HUES64 (cell line): ENCODE results near the gene PARP9.

Source experiments
- H3K27ac ChIP-seq: 2 replicates; pipeline ENCODE4 v1.7.0; 2013; ENCODE audit warnings: low read depth, low read length, inconsistent platforms
- H3K27me3 ChIP-seq: 2 replicates; pipeline ENCODE4 v1.6.1; 2013; ENCODE audit warnings: mild to moderate bottlenecking, low read length; ENCODE audit not compliant: insufficient read depth
- H3K36me3 ChIP-seq: 2 replicates; pipeline ENCODE4 v1.6.1; 2013; ENCODE audit warnings: mild to moderate bottlenecking, low read length; ENCODE audit not compliant: insufficient read depth
- H3K4me1 ChIP-seq: 2 replicates; pipeline ENCODE4 v1.6.1; 2013; ENCODE audit warnings: mild to moderate bottlenecking, low read length, moderate library complexity; ENCODE audit not compliant: insufficient read depth
- H3K4me3 ChIP-seq: 2 replicates; pipeline ENCODE4 v1.5.1; 2013; ENCODE audit warnings: mild to moderate bottlenecking, low read length, moderate library complexity
- H3K9ac ChIP-seq: 2 replicates; pipeline ENCODE4 v1.6.1; 2013; ENCODE audit warnings: mild to moderate bottlenecking, low read depth, low read length
- H3K9me3 ChIP-seq: 2 replicates; pipeline ENCODE4 v1.6.1; 2013; ENCODE audit warnings: low read depth, low read length; ENCODE audit not compliant: insufficient read depth
- WGBS: fragments of 150-250, 120-280 bp; methylation state at CpG from one replicate; pipeline ENCODE4 v1.1.7; 2013; ENCODE audit warnings: missing lambda C conversion rate; 5-methylcytosine and 5-hydroxymethylcytosine counted together

Gene PARP9

GRCh38 chr3:122555275-122556071, 8.6 kb downstream of the PARP9 start:
- Histone ChIP-seq H3K9me3 (no peaks in the 10 kb centered on the region), H3K4me3 (no peak overlapping the region), H3K9ac (no peak overlapping the region), H3K4me1 (peaks cover 12% of the 10 kb centered on the region; the same call in 1 of the 2 replicates), H3K27me3 (no peaks in the 10 kb centered on the region), H3K27ac (no peak overlapping the region), H3K36me3 (no peaks in the 10 kb centered on the region)
- 81% methylated on average over 6 of the region's 6 CpGs for WGBS

- Histone ChIP-seq H3K9me3 (no peaks in the 10 kb centered on the region), H3K36me3 (no peaks in the 10 kb centered on the region), H3K9ac (no peak overlapping the region), H3K27me3 (no peaks in the 10 kb centered on the region), H3K4me1 (no peaks in the 10 kb centered on the region), H3K4me3 (no peak overlapping the region), H3K27ac (no peak overlapping the region)
- WGBS, result 91% methylated on average over 1 of the region's 3 CpGs
These were observed 10.9 kb downstream of the PARP9 start for GRCh38 chr3:122553171-122553570.

- H3K9ac ChIP-seq, result no peak overlapping the region
- H3K9me3 ChIP-seq, result no peaks in the 10 kb centered on the region
- no peaks in the 10 kb centered on the region for H3K4me1 ChIP-seq
- no peak overlapping the region for H3K4me3 ChIP-seq
- no peaks in the 10 kb centered on the region for H3K36me3 ChIP-seq
- H3K27ac ChIP-seq, result no peak overlapping the region
- H3K27me3 ChIP-seq, result no peaks in the 10 kb centered on the region
- 94% methylated on average over 1 of the region's 1 CpG for WGBS
These were observed 15.5 kb downstream of the PARP9 start for GRCh38 chr3:122548619-122549018.

- Histone ChIP-seq H3K9me3 (no peaks in the 10 kb centered on the region), H3K36me3 (no peaks in the 10 kb centered on the region), H3K27ac (no peak overlapping the region), H3K4me3 (no peak overlapping the region), H3K27me3 (no peaks in the 10 kb centered on the region), H3K9ac (no peak overlapping the region), H3K4me1 (no peaks in the 10 kb centered on the region)
- WGBS, result 94% methylated on average over 3 of the region's 3 CpGs
These were observed 16.0 kb downstream of the PARP9 start for GRCh38 chr3:122548076-122548475.

GRCh38 chr3:122546151-122546550, 17.9 kb downstream of the PARP9 start:
- H3K36me3 ChIP-seq, result no peaks in the 10 kb centered on the region
- H3K9ac ChIP-seq, result no peak overlapping the region
- no peaks in the 10 kb centered on the region for H3K27me3 ChIP-seq
- 90% methylated on average over 5 of the region's 5 CpGs for WGBS
- no peaks in the 10 kb centered on the region for H3K9me3 ChIP-seq
- H3K4me3 ChIP-seq, result no peak overlapping the region
- no peak overlapping the region for H3K27ac ChIP-seq
- H3K4me1 ChIP-seq, result no peaks in the 10 kb centered on the region

- WGBS, result 97% methylated on average over 7 of the region's 7 CpGs
- Histone ChIP-seq H3K27me3 (no peaks in the 10 kb centered on the region), H3K4me1 (peaks cover 27% of the 10 kb centered on the region), H3K27ac (no peak overlapping the region), H3K9me3 (no peaks in the 10 kb centered on the region), H3K9ac (no peak overlapping the region), H3K36me3 (no peaks in the 10 kb centered on the region), H3K4me3 (no peak overlapping the region)
These were observed 25.1 kb downstream of the PARP9 start for GRCh38 chr3:122538956-122539490.

GRCh38 chr3:122536632-122537001, 27.5 kb downstream of the PARP9 start:
- Histone ChIP-seq H3K9ac (no peak overlapping the region), H3K4me3 (peak overlapping the region; percentile 1; the same call in 1 of the 2 replicates), H3K27ac (peak overlapping the region; percentile 33; the same call in 1 of the 2 replicates), H3K27me3 (no peaks in the 10 kb centered on the region), H3K9me3 (no peaks in the 10 kb centered on the region), H3K4me1 (peaks cover 27% of the 10 kb centered on the region), H3K36me3 (no peaks in the 10 kb centered on the region)
- 29% methylated on average over 3 of the region's 3 CpGs for WGBS

- 69% methylated on average over 6 of the region's 6 CpGs for WGBS
These were observed 28.0 kb downstream of the PARP9 start for GRCh38 chr3:122535964-122536631.

GRCh38 chr3:122533931-122534334, 30.2 kb downstream of the PARP9 start:
- H3K36me3 ChIP-seq, result no peaks in the 10 kb centered on the region
- WGBS, result 88% methylated on average over 1 of the region's 1 CpG
- H3K9ac ChIP-seq, result no peak overlapping the region

More at GRCh38 chr3:122535964-122536631, 28.0 kb downstream of the PARP9 start:
- no peaks in the 10 kb centered on the region for H3K36me3 ChIP-seq
- peak overlapping the region; percentile 33; the same call in 1 of the 2 replicates for H3K27ac ChIP-seq
- H3K9me3 ChIP-seq, result no peaks in the 10 kb centered on the region
- H3K27me3 ChIP-seq, result no peaks in the 10 kb centered on the region
- H3K4me1 ChIP-seq, result peaks cover 27% of the 10 kb centered on the region
- no peak overlapping the region for H3K9ac ChIP-seq
- peak overlapping the region; percentile 1; the same call in 1 of the 2 replicates for H3K4me3 ChIP-seq

GRCh38 chr3:122533480-122533879, 30.6 kb downstream of the PARP9 start:
- no peaks in the 10 kb centered on the region for H3K36me3 ChIP-seq
- 92% methylated on average over 2 of the region's 2 CpGs for WGBS
- H3K9me3 ChIP-seq, result no peaks in the 10 kb centered on the region
- H3K27me3 ChIP-seq, result no peaks in the 10 kb centered on the region
- no peak overlapping the region for H3K4me3 ChIP-seq
- H3K27ac ChIP-seq, result no peak overlapping the region
- H3K9ac ChIP-seq, result no peak overlapping the region
- H3K4me1 ChIP-seq, result peaks cover 27% of the 10 kb centered on the region

More at GRCh38 chr3:122533931-122534334, 30.2 kb downstream of the PARP9 start:
- Histone ChIP-seq H3K4me1 (peaks cover 27% of the 10 kb centered on the region), H3K9me3 (no peaks in the 10 kb centered on the region), H3K27me3 (no peaks in the 10 kb centered on the region), H3K4me3 (no peak overlapping the region), H3K27ac (no peak overlapping the region)

GRCh38 chr3:122530164-122530563, 33.9 kb downstream of the PARP9 start:
- Histone ChIP-seq H3K36me3 (no peaks in the 10 kb centered on the region), H3K4me1 (no peaks in the 10 kb centered on the region; the same call in 1 of the 2 replicates), H3K9me3 (no peaks in the 10 kb centered on the region), H3K27me3 (no peaks in the 10 kb centered on the region), H3K27ac (no peak overlapping the region), H3K9ac (no peak overlapping the region), H3K4me3 (no peak overlapping the region)
- WGBS, result 92% methylated on average over 2 of the region's 2 CpGs
